Astrocyte of the spinal cord (primary cell): ENCODE results near the gene LRTM2.

ENCODE experiments used
- DNase-seq: peaks from one replicate; pipeline ENCODE4 v3.0.0; 2011; ENCODE audit warnings: low read depth, low spot score
- H3K4me3 ChIP-seq: 2 replicates; pipeline ENCODE4 v1.5.1; 2011; ENCODE audit warnings: low read depth, mild to moderate bottlenecking, low read length, moderate library complexity
- in situ Hi-C: cut with HindIII; loops from 2 replicates; pipeline ENCODE4 v1.10.0; 2017; ENCODE audit warnings: low sequenced_read_pairs
- TF ChIP-seq, protein P1 (sequence below): IDR thresholded peaks from 2 replicates; pipeline ENCODE4 v1.5.1; 2012; ENCODE audit warnings: low read depth, mild to moderate bottlenecking, low read length, inconsistent platforms

LRTM2 gene

DNA sequence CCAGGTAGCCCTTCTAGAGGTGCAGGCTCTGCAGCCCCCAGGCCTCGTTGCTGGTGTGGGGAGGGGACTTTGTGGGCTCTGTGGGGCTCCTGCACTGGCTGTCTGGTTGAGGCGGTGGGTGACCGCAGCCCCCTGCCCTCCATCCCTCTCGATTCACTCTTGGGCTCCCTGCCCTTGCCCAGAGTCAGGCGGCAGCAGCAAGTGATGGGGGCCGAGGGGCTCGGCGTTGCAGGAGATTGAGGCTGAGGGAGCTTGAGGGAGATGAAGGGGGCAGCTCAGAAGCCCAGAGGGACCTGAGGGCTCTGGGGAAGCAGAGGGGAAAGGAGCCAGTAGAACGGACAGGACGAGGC, 9.5 kb upstream of the LRTM2 start:
- TF ChIP-seq, protein P1, sequence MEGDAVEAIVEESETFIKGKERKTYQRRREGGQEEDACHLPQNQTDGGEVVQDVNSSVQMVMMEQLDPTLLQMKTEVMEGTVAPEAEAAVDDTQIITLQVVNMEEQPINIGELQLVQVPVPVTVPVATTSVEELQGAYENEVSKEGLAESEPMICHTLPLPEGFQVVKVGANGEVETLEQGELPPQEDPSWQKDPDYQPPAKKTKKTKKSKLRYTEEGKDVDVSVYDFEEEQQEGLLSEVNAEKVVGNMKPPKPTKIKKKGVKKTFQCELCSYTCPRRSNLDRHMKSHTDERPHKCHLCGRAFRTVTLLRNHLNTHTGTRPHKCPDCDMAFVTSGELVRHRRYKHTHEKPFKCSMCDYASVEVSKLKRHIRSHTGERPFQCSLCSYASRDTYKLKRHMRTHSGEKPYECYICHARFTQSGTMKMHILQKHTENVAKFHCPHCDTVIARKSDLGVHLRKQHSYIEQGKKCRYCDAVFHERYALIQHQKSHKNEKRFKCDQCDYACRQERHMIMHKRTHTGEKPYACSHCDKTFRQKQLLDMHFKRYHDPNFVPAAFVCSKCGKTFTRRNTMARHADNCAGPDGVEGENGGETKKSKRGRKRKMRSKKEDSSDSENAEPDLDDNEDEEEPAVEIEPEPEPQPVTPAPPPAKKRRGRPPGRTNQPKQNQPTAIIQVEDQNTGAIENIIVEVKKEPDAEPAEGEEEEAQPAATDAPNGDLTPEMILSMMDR: no peak
- H3K4me3 ChIP-seq: no peak overlapping the region
- in situ Hi-C loops: no loop called here
- no peak for DNase-seq

DNA sequence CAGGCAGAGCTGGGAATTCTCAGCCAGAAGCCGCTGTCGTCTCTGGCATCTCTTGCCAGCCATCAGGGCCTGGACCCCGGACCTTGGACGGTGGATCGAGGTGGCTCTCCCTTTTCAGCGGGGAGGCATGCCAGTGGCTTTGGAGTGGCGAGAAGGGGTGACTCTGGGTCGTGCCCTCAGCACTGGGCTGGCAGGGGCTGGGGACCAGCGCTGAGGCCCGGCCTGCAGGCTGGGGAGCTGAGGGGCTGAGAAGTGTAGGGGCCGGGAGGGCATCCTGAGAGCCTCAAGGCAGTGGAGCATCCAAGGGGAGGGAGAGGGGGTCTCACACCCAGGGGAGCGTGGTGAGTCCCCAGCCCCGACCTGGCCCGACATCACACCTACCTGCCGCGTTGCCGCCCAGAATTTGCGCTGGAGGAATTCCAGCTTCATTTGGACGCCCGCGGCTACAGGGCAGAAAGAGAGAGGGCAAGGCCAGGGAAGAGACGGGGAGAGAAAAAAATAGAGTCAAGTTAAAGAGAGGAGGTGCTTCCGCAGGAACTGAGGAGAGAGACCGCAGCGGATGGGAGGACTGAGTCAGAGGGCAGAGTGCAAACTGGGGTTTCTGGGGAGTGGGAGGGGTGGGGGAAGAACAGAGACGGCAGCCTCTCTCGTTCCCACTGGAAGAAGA, 9.0 kb upstream of the LRTM2 start:
- TF ChIP-seq, protein P1: no peak
- in situ Hi-C loops: no loop called here
- H3K4me3 ChIP-seq: no peak overlapping the region
- DNase-seq: peak; percentile 32

DNA sequence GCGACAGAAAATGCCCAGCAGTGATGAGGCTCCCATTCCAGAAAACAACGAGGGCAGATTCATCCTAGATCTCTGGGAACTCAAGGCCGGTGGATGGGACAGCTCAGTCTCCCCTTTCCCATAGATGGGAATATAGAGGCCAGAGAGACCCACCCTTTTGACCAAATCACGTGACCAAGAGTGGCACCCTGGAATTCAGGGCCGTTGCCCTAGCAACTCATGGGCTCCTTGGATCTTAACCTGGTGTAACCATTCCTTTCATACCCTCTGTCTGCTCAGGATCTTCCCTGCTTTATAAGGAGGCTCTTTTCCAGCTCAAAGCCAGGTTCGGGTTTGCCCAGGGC, 8.4 kb upstream of the LRTM2 start:
- in situ Hi-C loops: no loop called here
- TF ChIP-seq, protein P1: no peak
- DNase-seq: no peak
- no peak overlapping the region for H3K4me3 ChIP-seq

DNA sequence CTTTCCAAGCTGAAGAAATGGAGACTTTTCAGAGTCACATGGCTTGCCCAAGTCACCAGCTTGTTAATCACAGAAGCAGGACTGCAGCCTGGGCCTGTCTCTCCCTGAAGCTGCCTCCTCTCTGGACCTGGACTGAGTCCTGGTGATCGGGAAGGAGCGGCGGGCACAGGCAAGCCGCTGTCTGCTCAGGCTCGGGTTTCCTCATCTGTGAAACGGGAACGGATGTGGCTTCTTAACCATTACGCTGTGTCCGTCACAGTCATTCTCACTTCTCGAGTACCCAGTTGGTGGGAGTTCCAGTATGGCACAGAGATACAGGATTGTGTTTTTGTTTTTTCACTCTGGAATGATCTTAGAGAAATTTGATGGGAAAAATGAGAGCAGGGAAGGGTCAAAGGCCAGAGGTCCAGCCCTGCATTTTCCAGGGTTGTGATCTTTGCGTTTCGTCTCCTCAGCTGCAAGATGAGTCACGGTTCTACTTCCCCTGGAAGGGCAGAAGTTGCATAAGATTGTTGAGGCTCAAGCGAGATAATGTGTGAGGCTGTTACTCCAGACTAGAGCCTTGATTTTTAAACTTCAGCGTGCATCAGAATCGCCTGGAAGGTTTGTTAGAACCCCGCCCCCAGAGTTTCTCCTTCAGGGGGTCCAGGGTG, 7.6 kb upstream of the LRTM2 start:
- no peak overlapping the region for H3K4me3 ChIP-seq
- DNase-seq: no peak
- TF ChIP-seq, protein P1: no peak
- in situ Hi-C loops: no loop called here

DNA sequence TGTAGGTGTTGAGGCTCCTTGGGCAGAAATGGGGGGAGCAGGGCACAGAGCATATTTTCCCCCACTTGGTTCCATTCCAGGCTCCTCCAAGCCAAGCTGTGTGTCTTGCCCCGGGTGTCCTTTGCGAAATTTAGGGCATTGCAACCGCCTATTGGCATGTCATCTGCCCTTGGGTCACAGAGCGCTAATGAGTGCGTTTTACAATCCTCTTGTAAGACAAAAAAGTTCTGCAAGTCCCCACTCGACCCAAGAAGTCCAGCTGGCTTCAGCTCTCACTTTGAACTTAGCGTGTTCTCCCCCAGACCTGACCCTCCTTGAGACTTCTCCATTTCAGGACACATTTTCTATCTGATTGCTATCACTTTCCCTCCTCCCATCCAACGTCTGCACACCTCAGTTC, 6.1 kb upstream of the LRTM2 start:
- no peak overlapping the region for H3K4me3 ChIP-seq
- TF ChIP-seq, protein P1: no peak
- DNase-seq: no peak
- in situ Hi-C loops: no loop called here

DNA sequence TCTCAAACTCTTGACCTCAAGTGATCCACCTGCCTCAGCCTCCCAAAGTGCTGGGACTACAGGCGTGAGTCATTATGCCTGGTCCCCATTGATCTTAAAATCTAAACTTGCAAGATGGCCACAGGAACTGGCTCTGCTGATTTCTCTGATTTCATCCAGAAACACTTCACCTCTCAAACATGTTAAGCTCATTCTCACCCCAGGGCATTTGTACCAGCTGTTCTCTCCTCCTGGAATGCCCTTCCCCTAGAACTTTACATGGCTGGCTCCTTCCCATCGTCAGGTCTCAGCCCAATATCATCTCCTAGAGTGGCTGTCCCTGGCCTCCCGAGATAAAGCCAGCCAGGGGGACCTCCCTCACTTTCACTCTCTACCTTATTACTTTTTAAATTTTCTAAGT, 5.3 kb upstream of the LRTM2 start:
- DNase-seq: no peak
- TF ChIP-seq, protein P1: no peak
- H3K4me3 ChIP-seq: no peak overlapping the region
- in situ Hi-C loops: no loop called here
